CD4-positive, alpha-beta T cell (primary cell): ENCODE results near the gene PHOX2A. TPM values are rescaled to one million over a fixed set of nuclear protein-coding genes. Genes with fewer than 3 reads are reported as not detected.
"Not testable (repeated sequence)": the region's sequence is repeated elsewhere in the genome, so short reads cannot be mapped to it uniquely, and the experiment has no call there.

Experiments
- ATAC-seq: fragments of 200-7000 bp; cut with Tn5 transposase; one replicate; pipeline ENCODE4 v1.10.0; 2022; ENCODE audit warnings: mild to moderate bottlenecking; ENCODE audit not compliant: poor library complexity
- CTCF ChIA-PET: fragments of 350-600 bp; sonication (Branson Sonifier 250); formaldehyde crosslinking; loops from one replicate; lab custom pipeline; 2021; ENCODE audit warnings: antibody characterized with exemption, inconsistent platforms; lab: Charles Lee
- POLR2A ChIA-PET: fragments of 350-600 bp; sonication (Branson Sonifier 250); formaldehyde crosslinking; loops from one replicate; lab custom pipeline; 2021; ENCODE audit warnings: antibody characterized with exemption, inconsistent platforms; lab: Charles Lee
- DNase-seq, 14 experiments: peaks; one replicate each; pipeline ENCODE4 v3.0.0-alpha.2; 2013 to 2020; ENCODE audit warnings: mixed read lengths in 2 of 14
- H3K27ac ChIP-seq, 2 donors: one replicate each; pipeline versions ENCODE4 v1.5.1 to v1.7.0; 2013; ENCODE audit warnings: low read length in 2 of 2, low read depth in 1 of 2, mild to moderate bottlenecking in 1 of 2
- H3K27me3 ChIP-seq, 2 experiments: 1 replicate in 1 of 2; 2 replicates in 1 of 2; pipeline versions ENCODE4 v1.6.1 to v1.7.0; 2013; ENCODE audit warnings: low read length in 2 of 2, control low read depth in 1 of 2, mild to moderate bottlenecking in 1 of 2, moderate library complexity in 1 of 2; ENCODE audit not compliant: insufficient read depth in 2 of 2, control insufficient read depth in 1 of 2
- H3K36me3 ChIP-seq: one replicate; pipeline ENCODE4 v1.6.1; 2013; ENCODE audit warnings: low read length, control low read depth; ENCODE audit not compliant: insufficient read depth
- H3K4me1 ChIP-seq: one replicate; pipeline ENCODE4 v1.6.1; 2013; ENCODE audit warnings: low read length, control low read depth; ENCODE audit not compliant: insufficient read depth
- H3K4me3 ChIP-seq: one replicate; pipeline ENCODE4 v1.5.1; 2013; ENCODE audit warnings: mild to moderate bottlenecking, low read length, moderate library complexity
- H3K9me3 ChIP-seq, 2 experiments: 1 replicate in 1 of 2; 2 replicates in 1 of 2; pipeline versions ENCODE4 v1.6.1 to v1.7.0; 2013; ENCODE audit warnings: low read length in 2 of 2, mild to moderate bottlenecking in 2 of 2, control low read depth in 1 of 2, moderate library complexity in 1 of 2; ENCODE audit not compliant: control insufficient read depth in 1 of 2, insufficient read depth in 1 of 2
- H3K27ac Mint-ChIP-seq: one replicate; pipeline ENCODE4 v1.8.0; 2020; ENCODE audit warnings: mixed read lengths
- H3K27me3 Mint-ChIP-seq: one replicate; pipeline ENCODE4 v1.8.0; 2021; ENCODE audit warnings: mixed read lengths
- H3K36me3 Mint-ChIP-seq: one replicate; pipeline ENCODE4 v1.8.0; 2021; ENCODE audit warnings: low read depth, mixed read lengths
- H3K4me1 Mint-ChIP-seq: one replicate; pipeline ENCODE4 v1.8.0; 2021; ENCODE audit warnings: low read depth, mixed read lengths
- H3K4me3 Mint-ChIP-seq: one replicate; pipeline ENCODE4 v1.8.0; 2020; ENCODE audit warnings: mild to moderate bottlenecking, mixed read lengths
- H3K9me3 Mint-ChIP-seq: one replicate; pipeline ENCODE4 v1.8.0; 2020; ENCODE audit warnings: mixed read lengths
- CTCF ChIP-seq: fragments of 200-600 bp; IDR thresholded peaks from one replicate; pipeline ENCODE4 v1.8.0; 2022; ENCODE audit warnings: antibody characterized with exemption, mild to moderate bottlenecking
- intact Hi-C, 2 experiments: fragments of 100-400 bp; cut with DNase I in 1 of 2; cut with micrococcal nuclease in 1 of 2; formaldehyde crosslinking; loops; one replicate each; pipeline versions ENCODE4 v1.15.1 to v1.9.0; 2023 to 2025; cut with DNase I, micrococcal nuclease
- total RNA-seq, 174 experiments: library from RNA in 2 of 174; stranded (reverse) in 2 of 174; gene quantifications; one replicate each; pipeline ENCODE4 v1.2.3 and lab custom pipeline; 2021 to 2026

The PHOX2A gene
- total RNA-seq, 2 experiments from 2014 or later = not detected

- H3K36me3 ChIP-seq = no peaks in the 10 kb centered on the region
- no peaks in the 10 kb centered on the region for H3K27me3 ChIP-seq
- Mint-ChIP-seq H3K4me1 (no peaks in the 10 kb centered on the region), H3K27ac (no peak overlapping the region), H3K9me3 (no peaks in the 10 kb centered on the region), H3K36me3 (no peaks in the 10 kb centered on the region), H3K4me3 (no peak overlapping the region), H3K27me3 (no peaks in the 10 kb centered on the region)
- no peaks in the 10 kb centered on the region for H3K4me1 ChIP-seq
- no peak for TF ChIP-seq CTCF
- intact Hi-C loops = no loop called here
- no peak for ATAC-seq
- no peak for DNase-seq
- ChIA-PET POLR2A (no interaction called here), CTCF (interaction anchor here (0.7 kb wide), 1 partner anchor 1737 kb away, joined by 5 read pairs; no protein-coding TSS in a partner anchor)
- H3K4me3 ChIP-seq = no peak overlapping the region
- no peak overlapping the region for H3K27ac ChIP-seq
- no peaks in the 10 kb centered on the region for H3K9me3 ChIP-seq
These were observed 40.8 kb downstream of the PHOX2A start for GRCh38 chr11:72203163-72203562.

- Mint-ChIP-seq H3K27ac (no peak overlapping the region), H3K9me3 (no peaks in the 10 kb centered on the region), H3K4me3 (no peak overlapping the region), H3K27me3 (no peaks in the 10 kb centered on the region), H3K36me3 (no peaks in the 10 kb centered on the region), H3K4me1 (no peaks in the 10 kb centered on the region)
- ChIA-PET POLR2A (no interaction called here), CTCF (interaction anchor here (0.7 kb wide), 1 partner anchor 1738 kb away, joined by 5 read pairs; no protein-coding TSS in a partner anchor)
- Histone ChIP-seq H3K27ac (no peak overlapping the region), H3K27me3 (no peaks in the 10 kb centered on the region), H3K4me3 (no peak overlapping the region), H3K36me3 (no peaks in the 10 kb centered on the region), H3K9me3 (no peaks in the 10 kb centered on the region), H3K4me1 (no peaks in the 10 kb centered on the region)
- TF ChIP-seq CTCF = no peak
- ATAC-seq (no peak), DNase-seq (no peak)
- intact Hi-C loops = no loop called here
These were observed 41.4 kb downstream of the PHOX2A start for GRCh38 chr11:72202571-72202970.

GRCh38 chr11:72201445-72201844, 42.5 kb downstream of the PHOX2A start:
- ATAC-seq, H3K27ac ChIP-seq, H3K4me3 Mint-ChIP-seq, H3K27me3 Mint-ChIP-seq, H3K36me3 Mint-ChIP-seq, H3K36me3 ChIP-seq, POLR2A ChIA-PET, H3K9me3 ChIP-seq, H3K9me3 Mint-ChIP-seq, intact Hi-C loops, H3K27me3 ChIP-seq, H3K4me3 ChIP-seq, DNase-seq, H3K4me1 ChIP-seq, CTCF ChIA-PET, H3K4me1 Mint-ChIP-seq, H3K27ac Mint-ChIP-seq: not testable (repeated sequence)

- Histone ChIP-seq H3K27me3 (no peaks in the 10 kb centered on the region), H3K4me1 (no peaks in the 10 kb centered on the region), H3K27ac (no peak overlapping the region), H3K4me3 (no peak overlapping the region), H3K9me3 (no peaks in the 10 kb centered on the region), H3K36me3 (no peaks in the 10 kb centered on the region)
- CTCF ChIA-PET = no interaction called here
- Mint-ChIP-seq H3K27ac (no peak overlapping the region), H3K36me3 (no peaks in the 10 kb centered on the region), H3K9me3 (no peaks in the 10 kb centered on the region), H3K4me1 (no peaks in the 10 kb centered on the region), H3K4me3 (no peak overlapping the region), H3K27me3 (no peaks in the 10 kb centered on the region)
- ATAC-seq (no peak), DNase-seq (no peak)
- no peak for TF ChIP-seq CTCF
- POLR2A ChIA-PET = no interaction called here
- intact Hi-C loops = no loop called here
These were observed 48.3 kb downstream of the PHOX2A start for GRCh38 chr11:72195518-72196270.
